ENCODE results near the gene CCDC12.

The CCDC12 gene

GRCh38 chr3:46916278-46916677 is 60.3 kb downstream of the CCDC12 start (continued):
- TF ChIP-seq, protein P1, sequence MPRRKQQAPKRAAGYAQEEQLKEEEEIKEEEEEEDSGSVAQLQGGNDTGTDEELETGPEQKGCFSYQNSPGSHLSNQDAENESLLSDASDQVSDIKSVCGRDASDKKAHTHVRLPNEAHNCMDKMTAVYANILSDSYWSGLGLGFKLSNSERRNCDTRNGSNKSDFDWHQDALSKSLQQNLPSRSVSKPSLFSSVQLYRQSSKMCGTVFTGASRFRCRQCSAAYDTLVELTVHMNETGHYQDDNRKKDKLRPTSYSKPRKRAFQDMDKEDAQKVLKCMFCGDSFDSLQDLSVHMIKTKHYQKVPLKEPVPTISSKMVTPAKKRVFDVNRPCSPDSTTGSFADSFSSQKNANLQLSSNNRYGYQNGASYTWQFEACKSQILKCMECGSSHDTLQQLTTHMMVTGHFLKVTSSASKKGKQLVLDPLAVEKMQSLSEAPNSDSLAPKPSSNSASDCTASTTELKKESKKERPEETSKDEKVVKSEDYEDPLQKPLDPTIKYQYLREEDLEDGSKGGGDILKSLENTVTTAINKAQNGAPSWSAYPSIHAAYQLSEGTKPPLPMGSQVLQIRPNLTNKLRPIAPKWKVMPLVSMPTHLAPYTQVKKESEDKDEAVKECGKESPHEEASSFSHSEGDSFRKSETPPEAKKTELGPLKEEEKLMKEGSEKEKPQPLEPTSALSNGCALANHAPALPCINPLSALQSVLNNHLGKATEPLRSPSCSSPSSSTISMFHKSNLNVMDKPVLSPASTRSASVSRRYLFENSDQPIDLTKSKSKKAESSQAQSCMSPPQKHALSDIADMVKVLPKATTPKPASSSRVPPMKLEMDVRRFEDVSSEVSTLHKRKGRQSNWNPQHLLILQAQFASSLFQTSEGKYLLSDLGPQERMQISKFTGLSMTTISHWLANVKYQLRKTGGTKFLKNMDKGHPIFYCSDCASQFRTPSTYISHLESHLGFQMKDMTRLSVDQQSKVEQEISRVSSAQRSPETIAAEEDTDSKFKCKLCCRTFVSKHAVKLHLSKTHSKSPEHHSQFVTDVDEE (CRISPR knock-in tag; IDR thresholded peaks at IDR 0.05): no peak

DNA sequence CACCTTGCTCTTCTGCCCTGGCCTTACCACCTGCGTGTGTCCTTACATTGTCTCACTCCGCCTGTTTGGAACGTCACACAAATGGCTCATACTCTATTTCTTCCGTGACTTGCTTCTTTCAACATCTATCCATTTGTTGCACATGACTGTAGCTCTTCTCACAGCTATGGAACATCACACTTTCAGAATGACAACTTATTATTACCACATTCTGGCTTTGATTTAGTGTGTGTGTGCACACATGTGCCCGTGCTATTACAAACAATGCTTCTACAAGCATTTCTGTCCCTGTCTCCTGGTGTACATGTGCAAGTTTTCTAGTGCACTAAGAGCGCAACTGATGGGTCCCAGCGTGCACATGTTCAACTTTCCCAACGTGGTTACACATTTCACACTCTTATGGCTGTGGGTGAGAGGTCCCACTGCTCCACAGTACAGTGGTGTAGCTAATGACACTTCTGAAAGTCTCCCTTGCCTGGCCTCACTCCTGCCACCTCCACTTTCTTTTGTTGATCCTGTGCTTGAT is 61.2 kb downstream of the CCDC12 start:
- ATAC-seq: no peak
- TF ChIP-seq CREB5 (CRISPR knock-in tag; IDR thresholded peaks at IDR 0.05; ENCODE audit: low read depth) (no peak), ESRRG (CRISPR knock-in tag; IDR thresholded peaks at IDR 0.05) (no peak), OSR1 (CRISPR knock-in tag; IDR thresholded peaks at IDR 0.05) (no peak), TCF4 (CRISPR knock-in tag; IDR thresholded peaks at IDR 0.05; ENCODE audit: borderline replicate concordance) (no peak), PPARA (CRISPR knock-in tag; IDR thresholded peaks at IDR 0.05; ENCODE audit: borderline replicate concordance) (no peak)

DNA sequence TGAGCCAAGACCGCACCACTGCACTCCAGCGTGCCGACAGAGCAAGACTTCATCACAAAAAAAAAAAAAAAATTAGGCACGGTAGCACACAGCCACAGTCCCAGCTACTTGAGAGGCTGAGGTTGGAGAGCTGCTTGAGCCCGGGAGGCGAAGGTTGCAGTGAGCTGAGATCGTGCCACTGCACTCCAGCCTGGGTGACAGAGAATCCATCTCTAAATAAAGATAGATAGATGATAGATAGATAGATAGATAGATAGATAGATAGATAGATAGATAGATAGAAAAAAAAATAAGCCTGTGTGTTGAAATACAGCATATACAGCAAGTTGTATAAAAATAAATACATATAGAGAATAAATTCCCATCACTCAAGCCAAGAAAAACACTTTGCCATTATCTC is 61.7 kb downstream of the CCDC12 start:
- TF ChIP-seq, protein P2, sequence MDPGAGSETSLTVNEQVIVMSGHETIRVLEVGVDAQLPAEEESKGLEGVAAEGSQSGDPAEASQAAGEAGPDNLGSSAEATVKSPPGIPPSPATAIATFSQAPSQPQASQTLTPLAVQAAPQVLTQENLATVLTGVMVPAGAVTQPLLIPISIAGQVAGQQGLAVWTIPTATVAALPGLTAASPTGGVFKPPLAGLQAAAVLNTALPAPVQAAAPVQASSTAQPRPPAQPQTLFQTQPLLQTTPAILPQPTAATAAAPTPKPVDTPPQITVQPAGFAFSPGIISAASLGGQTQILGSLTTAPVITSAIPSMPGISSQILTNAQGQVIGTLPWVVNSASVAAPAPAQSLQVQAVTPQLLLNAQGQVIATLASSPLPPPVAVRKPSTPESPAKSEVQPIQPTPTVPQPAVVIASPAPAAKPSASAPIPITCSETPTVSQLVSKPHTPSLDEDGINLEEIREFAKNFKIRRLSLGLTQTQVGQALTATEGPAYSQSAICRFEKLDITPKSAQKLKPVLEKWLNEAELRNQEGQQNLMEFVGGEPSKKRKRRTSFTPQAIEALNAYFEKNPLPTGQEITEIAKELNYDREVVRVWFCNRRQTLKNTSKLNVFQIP (CRISPR knock-in tag; IDR thresholded peaks at IDR 0.05; ENCODE audit: borderline replicate concordance, low read depth): no peak
- TF ChIP-seq TCF4 (CRISPR knock-in tag; IDR thresholded peaks at IDR 0.05; ENCODE audit: borderline replicate concordance) (no peak), CSDC2 (CRISPR knock-in tag; IDR thresholded peaks at IDR 0.05) (no peak), ZNF565 (CRISPR knock-in tag; conservative IDR thresholded peaks at IDR 0.05; ENCODE audit: low read depth) (no peak), SNAI2 (CRISPR knock-in tag; IDR thresholded peaks at IDR 0.05) (no peak), BACH2 (CRISPR knock-in tag; IDR thresholded peaks at IDR 0.05; ENCODE audit: borderline replicate concordance) (no peak), ISL1 (CRISPR knock-in tag; IDR thresholded peaks at IDR 0.05) (no peak), CREB5 (CRISPR knock-in tag; IDR thresholded peaks at IDR 0.05; ENCODE audit: low read depth) (no peak), PPARA (CRISPR knock-in tag; IDR thresholded peaks at IDR 0.05; ENCODE audit: borderline replicate concordance) (no peak), ZC3H10 (CRISPR knock-in tag; IDR thresholded peaks at IDR 0.05) (no peak)
- TF ChIP-seq, protein P3, sequence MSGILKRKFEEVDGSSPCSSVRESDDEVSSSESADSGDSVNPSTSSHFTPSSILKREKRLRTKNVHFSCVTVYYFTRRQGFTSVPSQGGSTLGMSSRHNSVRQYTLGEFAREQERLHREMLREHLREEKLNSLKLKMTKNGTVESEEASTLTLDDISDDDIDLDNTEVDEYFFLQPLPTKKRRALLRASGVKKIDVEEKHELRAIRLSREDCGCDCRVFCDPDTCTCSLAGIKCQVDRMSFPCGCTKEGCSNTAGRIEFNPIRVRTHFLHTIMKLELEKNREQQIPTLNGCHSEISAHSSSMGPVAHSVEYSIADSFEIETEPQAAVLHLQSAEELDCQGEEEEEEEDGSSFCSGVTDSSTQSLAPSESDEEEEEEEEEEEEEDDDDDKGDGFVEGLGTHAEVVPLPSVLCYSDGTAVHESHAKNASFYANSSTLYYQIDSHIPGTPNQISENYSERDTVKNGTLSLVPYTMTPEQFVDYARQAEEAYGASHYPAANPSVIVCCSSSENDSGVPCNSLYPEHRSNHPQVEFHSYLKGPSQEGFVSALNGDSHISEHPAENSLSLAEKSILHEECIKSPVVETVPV (CRISPR knock-in tag; IDR thresholded peaks at IDR 0.05): no peak
- TF ChIP-seq, protein P1 (CRISPR knock-in tag; IDR thresholded peaks at IDR 0.05): no peak
- no peak for ATAC-seq

DNA sequence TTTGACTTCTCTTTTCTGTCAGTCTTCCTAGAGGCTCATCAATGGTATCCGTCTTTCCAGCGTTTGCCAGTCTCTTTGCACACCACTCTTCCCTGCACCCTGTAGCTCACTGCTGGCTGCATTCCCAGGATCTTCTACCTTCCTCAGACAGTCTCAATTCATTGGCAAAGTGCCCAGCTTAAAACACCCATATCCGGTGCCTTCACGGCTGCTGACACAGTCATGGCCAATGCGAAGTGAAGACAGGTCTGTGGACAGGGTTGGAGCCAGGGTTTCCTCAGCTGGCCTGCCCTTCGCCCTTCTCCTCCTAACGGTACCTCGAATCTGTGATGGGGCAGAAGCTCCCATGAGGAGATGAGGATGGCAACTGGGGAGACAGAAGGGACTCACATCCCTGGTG is 62.9 kb downstream of the CCDC12 start:
- TF ChIP-seq ZFP30 (CRISPR knock-in tag; IDR thresholded peaks at IDR 0.05): 0 out of 2 replicates have a peak, but pooled peaks have one; percentile 16
- no peak for TF ChIP-seq TCF4 (CRISPR knock-in tag; IDR thresholded peaks at IDR 0.05; ENCODE audit: borderline replicate concordance)
- ATAC-seq: peak; percentile 52

Measured in SK-N-SH treated with all-trans-retinoic acid at 6 μM for 48 hours (cell line).